Umbilical cord (tissue), 2 donors: ENCODE measurements around the gene CHST11. TPM values are rescaled to one million over a fixed set of nuclear protein-coding genes. Genes with fewer than 3 reads are reported as not detected.
"Not testable (repeated sequence)": the region's sequence is repeated elsewhere in the genome, so short reads cannot be mapped to it uniquely, and the experiment has no call there.

Experiments
- DNase-seq: peaks from one replicate; pipeline ENCODE4 v3.0.0-alpha.2; 2015; ENCODE audit warnings: low spot score
- total RNA-seq: library from RNA; depleted of rRNA; stranded (reverse); fragments of >200 nt; gene quantifications from one replicate; pipeline ENCODE4 v1.2.3, GENCODE V29; 2014; ENCODE audit warnings: low replicate concordance; ENCODE audit not compliant: insufficient read depth

Gene CHST11
- total RNA-seq, 1 donor from 2014 or later = 6.5 TPM

DNA sequence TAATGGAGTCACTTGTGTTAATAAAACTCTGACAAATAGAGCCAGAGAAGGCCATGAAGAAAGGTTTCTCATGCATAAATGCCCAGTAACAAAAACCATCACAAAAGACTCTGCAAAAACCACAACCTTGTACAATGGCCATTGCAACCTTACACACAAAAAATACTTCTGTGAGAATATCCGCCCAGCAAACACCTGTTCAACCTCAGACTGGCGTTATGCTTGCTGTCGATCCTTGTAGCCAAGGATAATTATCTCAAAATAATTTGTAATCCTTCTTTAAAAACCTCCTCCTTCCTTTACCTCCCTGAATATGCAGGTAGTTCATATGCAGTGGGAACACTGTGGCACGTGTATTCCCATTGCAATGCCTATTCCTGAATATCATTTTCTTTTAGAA lies 344.3 kb downstream of the CHST11 start:
- no peak for DNase-seq

DNA sequence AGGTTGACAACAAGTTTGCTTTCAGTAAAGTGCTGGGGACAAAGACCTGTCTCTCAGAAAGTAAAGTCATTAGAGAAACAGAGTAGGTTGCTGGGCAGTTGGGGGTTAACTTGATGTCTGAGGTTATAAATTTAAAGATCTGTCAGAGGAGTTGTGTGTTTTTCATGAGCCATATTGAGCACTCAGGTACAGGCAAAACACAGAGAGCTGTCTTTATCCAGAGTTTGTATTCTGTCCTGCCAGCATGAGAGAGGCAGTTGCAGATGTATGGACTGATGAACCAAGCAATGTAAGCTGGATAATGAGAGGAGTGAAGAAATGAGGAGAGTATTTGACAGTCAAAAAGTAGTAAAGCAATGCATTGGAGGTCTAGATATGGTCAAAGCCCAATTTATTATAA lies 344.7 kb downstream of the CHST11 start:
- DNase-seq = no peak

DNA sequence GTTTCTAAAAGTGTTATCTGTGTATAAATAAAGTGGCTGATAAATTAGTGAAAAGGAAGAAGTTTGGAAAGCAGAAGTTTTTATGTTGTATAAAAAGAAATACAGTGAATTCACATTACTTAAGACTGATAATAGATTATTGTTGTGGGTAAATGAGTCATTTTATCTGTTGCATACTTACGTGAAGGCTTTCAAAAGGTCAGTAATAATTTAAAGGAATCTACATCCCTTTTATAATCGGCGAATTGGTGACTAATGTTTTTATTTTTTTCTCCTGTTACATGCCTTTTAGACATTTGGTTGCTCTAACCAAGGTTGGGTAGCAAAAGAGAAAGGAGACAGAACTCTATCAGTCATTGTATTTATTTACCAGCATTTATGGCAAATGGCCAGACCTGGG lies 345.5 kb downstream of the CHST11 start:
- DNase-seq = no peak

DNA sequence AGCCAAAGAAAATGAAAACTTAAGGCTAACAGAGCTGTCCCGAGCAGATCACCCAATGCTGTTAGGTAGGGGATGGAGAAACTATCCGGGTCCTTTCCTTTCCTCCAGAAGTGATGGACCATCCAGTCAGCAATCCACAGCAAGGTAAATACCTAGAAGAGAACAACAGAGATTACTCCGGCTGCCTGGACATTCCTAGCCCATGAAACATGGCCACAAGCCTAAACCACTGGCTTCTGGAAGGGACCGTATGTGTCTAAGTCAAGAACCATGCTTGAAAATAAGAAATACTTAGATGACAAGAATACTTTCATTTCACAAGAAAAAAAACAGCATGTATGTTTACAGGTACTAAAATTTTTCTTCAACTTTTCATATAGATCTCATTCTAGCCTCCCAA lies 348.4 kb downstream of the CHST11 start:
- DNase-seq = no peak

DNA sequence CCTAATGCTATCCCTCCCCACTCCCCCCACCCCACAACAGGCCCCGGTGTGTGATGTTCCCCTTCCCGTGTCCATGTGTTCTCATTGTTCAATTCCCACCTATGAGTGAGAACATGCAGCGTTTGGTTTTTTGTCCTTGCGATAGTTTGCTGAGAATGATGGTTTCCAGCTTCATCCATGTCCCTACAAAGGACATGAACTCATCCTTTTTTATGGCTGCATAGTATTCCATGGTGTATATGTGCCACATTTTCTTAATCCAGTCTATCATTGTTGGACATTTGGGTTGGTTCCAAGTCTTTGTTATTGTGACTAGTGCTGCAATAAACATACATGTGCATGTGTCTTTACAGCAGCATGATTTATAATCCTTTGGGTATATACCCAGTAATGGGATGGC lies 349.4 kb downstream of the CHST11 start:
- not testable (repeated sequence) for DNase-seq

DNA sequence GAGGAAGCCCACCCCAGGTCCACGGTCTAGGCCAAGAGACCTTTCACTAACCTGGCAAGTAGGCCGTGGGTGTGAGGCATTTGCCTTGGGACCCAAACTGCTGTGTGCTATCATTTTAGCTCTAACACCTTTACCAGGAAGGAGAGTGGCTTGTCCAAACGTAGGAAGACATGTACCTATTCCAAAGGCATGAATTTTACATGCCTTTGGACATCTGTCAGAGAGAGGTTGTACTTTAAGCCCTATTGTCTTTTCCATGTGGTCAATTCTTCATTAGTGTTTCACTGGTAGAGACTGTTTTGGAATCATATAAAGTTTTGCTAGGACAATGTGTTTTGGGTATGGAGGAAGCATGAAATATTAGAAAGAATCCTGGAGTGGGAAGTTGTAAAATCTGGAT lies 352.5 kb downstream of the CHST11 start:
- DNase-seq = no peak

DNA sequence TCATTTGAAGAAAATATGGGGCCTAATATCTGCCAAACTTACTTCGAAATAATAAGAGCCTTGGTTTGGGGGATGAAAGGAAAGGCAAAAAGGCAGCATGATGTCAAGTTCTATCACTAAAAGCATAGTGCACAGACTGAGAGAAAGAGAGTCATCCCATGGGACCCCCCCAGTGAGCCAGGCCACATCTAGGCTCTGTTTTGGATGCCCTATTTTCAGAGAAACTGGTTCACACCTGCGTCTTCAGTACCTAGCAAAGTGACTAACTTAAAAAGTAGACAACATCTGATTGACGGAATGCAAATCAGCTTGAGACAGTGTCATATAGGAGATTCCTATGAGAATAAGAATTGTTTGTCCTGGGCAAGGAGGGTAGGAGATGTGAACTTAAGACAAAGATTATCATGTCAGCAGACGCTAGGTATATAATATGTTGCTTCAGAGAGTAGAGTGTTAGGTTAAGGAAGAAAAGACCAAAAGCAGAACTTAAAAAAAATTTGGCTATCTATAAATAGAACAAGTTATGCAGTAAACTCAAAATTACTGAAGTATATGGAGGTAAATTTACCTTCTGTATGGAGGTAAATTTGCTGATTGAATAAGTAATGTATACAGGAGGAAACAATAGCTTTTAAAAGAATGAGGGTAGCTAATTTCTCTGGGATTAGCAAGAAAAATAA lies 353.1 kb downstream of the CHST11 start:
- no peak for DNase-seq

Other genes with a start within 250 kb of the CHST11 start
- gene TXNRD1, start 241.2 kb upstream of the CHST11 start, total RNA-seq = 229 TPM
- gene EID3, start 153.2 kb upstream of the CHST11 start, total RNA-seq = 22.6 TPM